K562 (cell line): Measurements from ENCODE around the gene FGFR4. TPM values are rescaled to one million over a fixed set of nuclear protein-coding genes. Genes with fewer than 3 reads are reported as not detected.

Experiments used
- FUS ChIP-seq: fragments of 200-400 bp; formaldehyde crosslinking; optimal IDR thresholded peaks from 2 replicates; pipeline ENCODE3; 2017; ENCODE audit warnings: low read depth, low read length
- KLF13 ChIP-seq: fragments of 450-650 bp; IDR thresholded peaks from 2 replicates; pipeline ENCODE4 v1.6.1; 2016; ENCODE audit warnings: missing genetic modification characterization, low read depth, mild to moderate bottlenecking, missing compliant biosample characterization, moderate library complexity, borderline replicate concordance
- MTA2 ChIP-seq: fragments of 450-650 bp; IDR thresholded peaks from 2 replicates; pipeline ENCODE4 v1.6.1; 2016; ENCODE audit warnings: low read depth
- MYBL2 ChIP-seq, 2 experiments: fragments of 450-650 bp in 1 of 2; sonication (generic) in 1 of 2; formaldehyde crosslinking in 1 of 2; IDR thresholded peaks; 2 replicates each; pipeline versions ENCODE4 v1.6.1 to v1.8.1; 2017 to 2022; ENCODE audit warnings: borderline replicate concordance in 1 of 2, inconsistent platforms in 1 of 2, low read depth in 1 of 2, mild to moderate bottlenecking in 1 of 2, missing genetic modification reagents in 1 of 2, moderate library complexity in 1 of 2
- NR4A1 ChIP-seq, 2 experiments: fragments of 250-450 bp in 1 of 2; fragments of 450-650 bp in 1 of 2; sonication (Bioruptor Pico) in 1 of 2; IDR thresholded peaks; 2 replicates each; pipeline versions ENCODE4 v1.4.0 to v1.6.1; 2016 to 2020; ENCODE audit warnings: mild to moderate bottlenecking in 2 of 2, missing compliant biosample characterization in 1 of 2, missing genetic modification characterization in 1 of 2, moderate library complexity in 1 of 2
- POLR2A ChIP-seq: fragments of 450-650 bp; conservative IDR thresholded peaks from 2 replicates; pipeline ENCODE4 v1.6.1; 2016
- PRPF4 ChIP-seq: fragments of 200-400 bp; formaldehyde crosslinking; IDR thresholded peaks from one replicate; pipeline ENCODE4 v1.6.1; 2017; ENCODE audit warnings: low read length, low read depth, mild to moderate bottlenecking; ENCODE audit not compliant: insufficient read depth, poor library complexity, severe bottlenecking
- PTBP1 ChIP-seq: fragments of 200-400 bp; formaldehyde crosslinking; IDR thresholded peaks from 2 replicates; pipeline ENCODE4 v1.6.1; 2017; ENCODE audit warnings: low read depth, low read length
- RBM25 ChIP-seq: fragments of 200-400 bp; formaldehyde crosslinking; IDR thresholded peaks from 2 replicates; pipeline ENCODE4 v1.6.1; 2018; ENCODE audit warnings: low read length, low read depth, moderate library complexity; ENCODE audit not compliant: severe bottlenecking
- RCOR1 ChIP-seq, 2 experiments: IDR thresholded peaks; 2 replicates each; pipeline ENCODE4 v1.6.1; 2012; ENCODE audit warnings: low read depth in 2 of 2, low read length in 2 of 2, borderline replicate concordance in 1 of 2, improper control_type of control experiment in 1 of 2
- SIRT6 ChIP-seq: IDR thresholded peaks from one replicate; pipeline ENCODE4 v1.6.1; 2012; ENCODE audit warnings: low read depth, mild to moderate bottlenecking, control low read depth, inconsistent platforms, low read length, moderate library complexity
- SMARCB1 ChIP-seq: IDR thresholded peaks from 2 replicates; pipeline ENCODE4 v1.6.1; 2011; ENCODE audit warnings: improper control_type of control experiment, low read depth; ENCODE audit not compliant: insufficient read length
- SRF ChIP-seq, 2 experiments: fragments of 250-450, 450-650 bp in 1 of 2; sonication (Bioruptor Pico) in 1 of 2; sonication (generic) in 1 of 2; formaldehyde crosslinking; IDR thresholded peaks; 2 replicates each; pipeline versions ENCODE4 v1.5.0 to v1.5.1; 2020 to 2022; ENCODE audit warnings: mild to moderate bottlenecking in 1 of 2, missing genetic modification reagents in 1 of 2
- SRSF9 ChIP-seq: fragments of 200-400 bp; formaldehyde crosslinking; IDR thresholded peaks from 2 replicates; pipeline ENCODE4 v1.6.1; 2017; ENCODE audit warnings: low read depth, low read length, borderline replicate concordance
- TBL1XR1 ChIP-seq, 2 experiments: IDR thresholded peaks; 2 replicates each; pipeline ENCODE4 v1.6.1; 2012; ENCODE audit warnings: improper control_type of control experiment in 2 of 2, low read length in 2 of 2, mild to moderate bottlenecking in 1 of 2
- XRCC5 ChIP-seq: fragments of 200-400 bp; formaldehyde crosslinking; IDR thresholded peaks from 2 replicates; pipeline ENCODE4 v1.6.1; 2017; ENCODE audit warnings: low read depth, mild to moderate bottlenecking, low read length
- ZNF398 ChIP-seq: fragments of 250-450 bp; sonication (Bioruptor Pico); IDR thresholded peaks from 2 replicates; pipeline ENCODE4 v1.8.0; 2021; ENCODE audit warnings: moderate library complexity, mild to moderate bottlenecking, inconsistent platforms
- ZNF436 ChIP-seq: fragments of 250-450, 450-650 bp; sonication (Bioruptor Pico); formaldehyde crosslinking; IDR thresholded peaks from 2 replicates; pipeline ENCODE4 v1.7.0; 2020; ENCODE audit warnings: mild to moderate bottlenecking
- ZNF445 ChIP-seq: fragments of 250-450 bp; sonication (Bioruptor Pico); IDR thresholded peaks from 2 replicates; pipeline ENCODE4 v1.4.0; 2020; ENCODE audit warnings: low read depth, mild to moderate bottlenecking, moderate library complexity
- ZNF780A ChIP-seq: fragments of 250-450 bp; sonication (Bioruptor Pico); IDR thresholded peaks from 2 replicates; pipeline ENCODE4 v1.5.0; 2021; ENCODE audit warnings: mild to moderate bottlenecking
- ZSCAN32 ChIP-seq: fragments of 450-650 bp; formaldehyde crosslinking; IDR thresholded peaks from 2 replicates; pipeline ENCODE4 v1.4.0; 2020; ENCODE audit warnings: mild to moderate bottlenecking, moderate library complexity
- ZZZ3 ChIP-seq: fragments of 450-650 bp; IDR thresholded peaks from 2 replicates; pipeline ENCODE4 v1.6.1; 2016; ENCODE audit warnings: antibody characterized with exemption, mild to moderate bottlenecking, moderate library complexity
- polyA plus RNA-seq, 8 experiments: library from polyadenylated mRNA; depleted of rRNA in 4 of 8; stranded (reverse) in 5 of 8; unstranded in 3 of 8; fragments of >200 nt; fragmentation: Nextera tagmentation in 2 of 8; fragmentation: Illumina TruSeq in 1 of 8; extraction: Ambion mirVana in 2 of 8; extraction: Trizol in 1 of 8; gene quantifications; 2 replicates each; pipeline versions ENCODE4 v1.2.1 to v1.2.3, GENCODE V29; 2011 to 2014; ENCODE audit warnings: inconsistent platforms in 1 of 8, missing spikeins in 1 of 8
- total RNA-seq, 7 experiments: library from RNA; depleted of rRNA in 6 of 7; stranded (reverse); fragments of >200 nt in 6 of 7; fragmentation: Illumina TruSeq in 2 of 7; extraction: Trizol in 2 of 7; gene quantifications; 2 replicates each; pipeline versions ENCODE4 v1.2.1 to v1.2.3, GENCODE V29; 2011 to 2021; ENCODE audit warnings: low replicate concordance in 1 of 7
- TF ChIP-seq, protein P1 (sequence below): fragments of 450-650 bp; IDR thresholded peaks from one replicate; pipeline ENCODE4 v1.6.1; 2018; ENCODE audit warnings: mild to moderate bottlenecking, moderate library complexity; ENCODE audit not compliant: partially characterized antibody
- TF ChIP-seq, protein P2 (sequence below): fragments of 450-650 bp; IDR thresholded peaks from 2 replicates; pipeline ENCODE4 v1.6.1; 2016; ENCODE audit warnings: low read depth, mild to moderate bottlenecking, moderate library complexity

Gene FGFR4
- total and polyA plus RNA-seq, 9 of the 15 experiments (the other 6 are each of a cell fraction or from before 2014, with no cell fraction given), result 0.76 to 35.4 (median 7.5) TPM

DNA sequence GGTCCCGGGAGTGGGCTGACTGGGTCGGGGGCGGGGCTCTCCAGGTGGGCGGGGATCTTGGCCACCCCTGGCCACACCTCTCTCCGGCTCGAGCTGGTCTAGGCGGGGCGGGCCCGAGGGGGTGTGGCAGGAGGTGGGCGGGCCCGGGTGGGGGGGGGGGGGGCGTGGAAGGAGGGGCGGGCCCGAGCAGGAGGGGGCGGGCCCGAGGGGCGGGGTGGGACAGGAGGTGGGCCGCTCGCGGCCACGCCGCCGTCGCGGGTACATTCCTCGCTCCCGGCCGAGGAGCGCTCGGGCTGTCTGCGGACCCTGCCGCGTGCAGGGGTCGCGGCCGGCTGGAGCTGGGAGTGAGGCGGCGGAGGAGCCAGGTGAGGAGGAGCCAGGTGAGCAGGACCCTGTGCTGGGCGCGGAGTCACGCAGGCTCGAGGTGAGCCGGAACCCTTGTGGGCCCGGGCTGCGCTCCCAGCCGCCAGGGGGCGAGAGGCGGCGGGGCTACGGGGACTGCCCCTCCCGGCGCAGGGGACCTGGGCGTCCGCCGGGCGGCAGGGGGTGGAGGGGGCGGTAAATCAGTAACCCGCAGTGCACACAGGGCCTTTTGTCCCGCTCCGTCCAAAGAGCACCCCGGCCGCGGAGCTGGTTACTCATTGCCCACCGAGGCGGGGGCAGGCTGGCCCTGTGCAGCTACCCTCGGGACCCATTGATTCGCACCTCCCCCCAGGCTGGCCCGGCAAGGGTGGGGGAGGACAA lies at the start of gene FGFR4 (continued):
- TF ChIP-seq, protein P1, sequence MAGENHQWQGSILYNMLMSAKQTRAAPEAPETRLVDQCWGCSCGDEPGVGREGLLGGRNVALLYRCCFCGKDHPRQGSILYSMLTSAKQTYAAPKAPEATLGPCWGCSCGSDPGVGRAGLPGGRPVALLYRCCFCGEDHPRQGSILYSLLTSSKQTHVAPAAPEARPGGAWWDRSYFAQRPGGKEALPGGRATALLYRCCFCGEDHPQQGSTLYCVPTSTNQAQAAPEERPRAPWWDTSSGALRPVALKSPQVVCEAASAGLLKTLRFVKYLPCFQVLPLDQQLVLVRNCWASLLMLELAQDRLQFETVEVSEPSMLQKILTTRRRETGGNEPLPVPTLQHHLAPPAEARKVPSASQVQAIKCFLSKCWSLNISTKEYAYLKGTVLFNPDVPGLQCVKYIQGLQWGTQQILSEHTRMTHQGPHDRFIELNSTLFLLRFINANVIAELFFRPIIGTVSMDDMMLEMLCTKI, result no peak
- peak; percentile 40 for TF ChIP-seq FUS
- peak in 1 of 2 experiments; percentile 27; a peak in 2 of 4 replicates for TF ChIP-seq RCOR1 (IDR thresholded peaks at IDR 0.05; ENCODE audit: borderline replicate concordance in 1 of 2, low read depth in 2 of 2, low read length in 2 of 2)
- peak; percentile 80 for TF ChIP-seq POLR2A
- no peak for TF ChIP-seq SRF (CRISPR knock-in tag; IDR thresholded peaks at IDR 0.05)
- 0 out of 2 replicates have a peak, but pooled peaks have one; percentile 61 for TF ChIP-seq KLF13 (tag)
- TF ChIP-seq MYBL2 (IDR thresholded peaks at IDR 0.05; ENCODE audit: low read depth), result no peak
- no peak for TF ChIP-seq MYBL2 (CRISPR knock-in tag; IDR thresholded peaks at IDR 0.05; ENCODE audit: borderline replicate concordance)
- no peak for TF ChIP-seq MTA2
- TF ChIP-seq SIRT6, result no peak
- no peak for TF ChIP-seq SMARCB1
- TF ChIP-seq, protein P2, sequence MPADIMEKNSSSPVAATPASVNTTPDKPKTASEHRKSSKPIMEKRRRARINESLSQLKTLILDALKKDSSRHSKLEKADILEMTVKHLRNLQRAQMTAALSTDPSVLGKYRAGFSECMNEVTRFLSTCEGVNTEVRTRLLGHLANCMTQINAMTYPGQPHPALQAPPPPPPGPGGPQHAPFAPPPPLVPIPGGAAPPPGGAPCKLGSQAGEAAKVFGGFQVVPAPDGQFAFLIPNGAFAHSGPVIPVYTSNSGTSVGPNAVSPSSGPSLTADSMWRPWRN, result no peak
- TF ChIP-seq ZNF436 (CRISPR knock-in tag), result no peak
- no peak for TF ChIP-seq PTBP1
- TF ChIP-seq SRSF9, result no peak
- TF ChIP-seq ZNF445, result no peak
- no peak for TF ChIP-seq NR4A1 (CRISPR knock-in tag; IDR thresholded peaks at IDR 0.05)
- TF ChIP-seq NR4A1 (tag; IDR thresholded peaks at IDR 0.05), result no peak
- no peak for TF ChIP-seq ZNF398
- no peak for TF ChIP-seq ZSCAN32
- peak; percentile 47; the same call in 1 of the 2 replicates for TF ChIP-seq XRCC5
- TF ChIP-seq TBL1XR1 (IDR thresholded peaks at IDR 0.05; ENCODE audit: low read length in 2 of 2), result 0 out of 4 replicates have a peak, but pooled peaks of 1 of the 2 experiments have one; percentile 35
- no peak for TF ChIP-seq RBM25
- TF ChIP-seq ZNF780A (CRISPR knock-in tag), result no peak
- no peak for TF ChIP-seq ZZZ3
- peak; percentile 33 for TF ChIP-seq PRPF4
